Measurements from ENCODE around the gene MAGEA3.
"Not testable (repeated sequence)": the region's sequence is repeated elsewhere in the genome, so short reads cannot be mapped to it uniquely, and the experiment has no call there.

The MAGEA3 gene

GRCh38 chrX:152736528-152736927 lies 37.9 kb downstream of the MAGEA3 start:
- not testable (repeated sequence) for DNase-seq

- DNase-seq: no peak
These were observed 40.0 kb downstream of the MAGEA3 start for GRCh38 chrX:152738560-152738959.
